Germinal center (tissue), 1 donor: Measurements from ENCODE around the gene LBH.

Experiments used
- DNase-seq: peaks from one replicate; pipeline ENCODE4 v3.0.0; 2012; ENCODE audit warnings: mixed read lengths, low spot score

The LBH gene

DNA sequence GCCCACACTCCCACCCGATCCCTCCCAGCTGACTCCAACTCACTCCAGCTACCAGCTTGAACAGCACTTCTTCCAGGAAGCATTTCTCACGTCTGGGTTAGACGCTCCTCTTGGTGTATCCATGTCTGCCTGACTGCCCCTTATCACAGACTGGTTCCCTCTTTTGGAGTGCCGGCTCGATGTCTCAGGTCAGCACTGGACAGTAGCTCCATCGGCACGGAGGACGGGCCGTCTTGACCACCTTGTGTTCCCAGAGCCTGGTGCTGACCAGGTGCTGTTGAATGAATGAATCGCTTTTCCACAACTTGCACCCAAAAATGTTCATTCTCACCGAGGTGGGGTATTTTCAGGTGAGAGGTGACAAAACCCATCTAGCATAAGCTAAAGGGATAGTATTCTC, 71.8 kb downstream of the LBH start:
- no peak for DNase-seq

DNA sequence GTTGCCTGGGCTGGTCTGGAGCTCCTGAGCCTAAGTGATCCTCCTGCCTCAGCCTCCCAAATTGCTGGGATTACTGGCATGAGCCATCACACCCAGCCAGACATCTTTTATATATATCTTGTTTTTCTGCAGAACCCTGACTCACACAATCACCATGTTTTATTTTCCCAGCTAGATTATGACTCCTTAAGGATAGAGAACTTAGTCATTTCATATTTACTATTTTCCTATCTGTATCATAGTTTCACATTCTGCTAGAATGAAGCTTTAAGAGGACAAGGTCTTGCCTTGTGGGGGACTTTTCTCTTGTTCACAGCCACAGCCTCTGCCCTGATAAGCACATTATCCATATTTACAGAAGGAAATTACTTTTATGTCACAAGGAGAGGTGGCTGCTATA, 73.9 kb downstream of the LBH start:
- DNase-seq: no peak

DNA sequence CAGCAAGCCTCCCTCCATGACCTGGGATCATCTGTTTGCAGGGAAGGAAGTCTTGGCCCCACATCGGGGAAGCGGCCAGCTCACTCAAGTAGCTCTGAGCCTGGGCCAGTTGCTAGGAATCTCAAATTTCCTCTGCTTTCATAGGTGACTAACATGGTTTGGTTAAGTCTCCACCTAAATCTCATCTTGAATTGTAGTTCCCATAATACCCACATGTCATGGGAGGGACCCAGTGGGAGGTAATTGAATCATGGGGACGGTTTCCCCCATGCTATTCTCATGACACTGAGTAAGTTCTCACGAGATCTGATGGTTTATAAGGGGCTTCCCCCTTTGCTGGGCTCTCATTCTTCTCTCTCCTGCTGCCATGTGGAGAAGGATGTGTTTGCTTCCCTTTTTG, 75.2 kb downstream of the LBH start:
- DNase-seq: no peak

DNA sequence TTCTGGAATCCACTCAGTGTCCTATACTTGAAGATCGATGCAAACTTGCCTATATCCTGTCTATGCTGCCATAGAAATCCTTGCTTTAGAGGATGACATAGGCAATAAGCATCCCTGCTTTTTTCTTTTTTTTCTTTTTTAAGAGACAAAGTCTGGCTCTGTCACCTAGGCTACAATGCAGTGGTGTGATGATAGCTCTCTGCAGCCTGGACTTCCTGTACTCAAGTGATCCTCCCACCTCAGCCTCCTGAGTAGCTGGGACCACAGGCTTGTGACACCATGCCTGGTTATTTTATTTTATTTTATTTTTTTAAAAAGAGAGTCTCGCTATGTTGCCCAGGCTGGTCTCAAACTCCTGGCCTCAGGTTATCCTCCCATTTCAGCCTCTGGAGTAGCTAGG, 76.9 kb downstream of the LBH start:
- no peak for DNase-seq
